Activated CD4-positive, alpha-beta T cell treated with anti-CD3 and anti-CD28 coated beads, Interleukin-2, amount 50 U/mL, for 24 hours (primary cell): ENCODE results near the gene LRRC8D.
A peak's percentile ranks its signal among the peaks of the same experiment; 100 is the strongest.

ENCODE experiments used
- DNase-seq, 2 donors: peaks; one replicate each; pipeline ENCODE4 v3.0.0-alpha.2; 2020; ENCODE audit warnings: low read depth in 1 of 2, low spot score in 1 of 2

Gene LRRC8D

DNA sequence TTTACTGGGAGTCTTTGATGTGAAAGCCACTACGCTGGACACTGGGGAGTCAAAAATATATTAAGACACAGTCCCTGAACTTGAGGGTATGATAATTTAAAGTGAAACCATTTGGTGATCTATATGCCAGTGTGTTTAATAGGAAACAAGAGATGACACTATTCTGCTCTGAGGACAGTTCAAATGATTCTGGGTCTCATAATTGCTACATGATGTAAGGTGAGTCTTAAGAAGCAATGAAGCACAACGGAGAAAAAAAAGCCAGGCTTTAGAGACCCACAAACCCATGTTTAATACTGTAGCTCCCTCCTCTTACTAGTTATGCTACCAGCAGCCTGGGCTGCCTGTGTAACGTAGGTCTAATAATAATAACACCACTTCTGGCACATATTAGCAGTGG lies 14.2 kb upstream of the LRRC8D start:
- DNase-seq: no peak

DNA sequence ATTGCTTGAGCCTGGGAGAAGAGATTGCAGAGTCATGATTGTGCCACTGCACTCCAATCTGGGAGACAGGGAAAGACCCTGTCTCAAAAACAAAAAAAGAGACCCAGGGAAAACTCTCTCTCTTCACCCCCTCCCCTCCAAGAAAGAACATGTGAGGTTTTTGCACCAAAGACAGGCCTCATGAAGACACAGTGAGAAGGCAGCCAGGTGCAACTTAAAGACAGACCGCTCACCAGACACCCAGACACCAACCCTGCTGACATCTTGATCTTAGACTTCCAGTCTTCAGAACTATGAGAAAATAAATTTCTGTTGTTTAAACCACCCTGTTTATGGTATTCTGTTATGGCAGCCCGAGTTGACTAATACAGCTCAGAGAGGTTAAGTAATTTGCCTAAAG lies 13.3 kb upstream of the LRRC8D start:
- DNase-seq: no peak

DNA sequence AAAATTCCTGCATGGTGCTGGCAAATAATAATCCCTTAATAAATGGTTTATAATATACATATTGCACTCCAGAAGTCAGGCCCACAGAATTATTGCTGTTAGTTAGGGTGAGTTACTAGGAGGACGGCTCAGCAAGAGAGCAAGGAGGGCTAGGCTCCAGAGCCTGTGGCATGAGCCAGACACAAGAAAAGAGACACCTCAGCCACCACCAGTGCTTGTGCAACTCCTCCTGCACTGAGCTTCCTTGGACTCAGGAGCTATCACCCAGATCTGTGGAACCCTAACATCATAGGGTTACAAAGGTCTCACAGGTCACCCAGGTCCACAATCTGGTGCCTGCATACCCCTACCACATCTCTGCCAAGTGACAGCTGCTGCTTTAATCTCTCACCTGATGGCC lies 12.8 kb upstream of the LRRC8D start:
- DNase-seq: no peak

DNA sequence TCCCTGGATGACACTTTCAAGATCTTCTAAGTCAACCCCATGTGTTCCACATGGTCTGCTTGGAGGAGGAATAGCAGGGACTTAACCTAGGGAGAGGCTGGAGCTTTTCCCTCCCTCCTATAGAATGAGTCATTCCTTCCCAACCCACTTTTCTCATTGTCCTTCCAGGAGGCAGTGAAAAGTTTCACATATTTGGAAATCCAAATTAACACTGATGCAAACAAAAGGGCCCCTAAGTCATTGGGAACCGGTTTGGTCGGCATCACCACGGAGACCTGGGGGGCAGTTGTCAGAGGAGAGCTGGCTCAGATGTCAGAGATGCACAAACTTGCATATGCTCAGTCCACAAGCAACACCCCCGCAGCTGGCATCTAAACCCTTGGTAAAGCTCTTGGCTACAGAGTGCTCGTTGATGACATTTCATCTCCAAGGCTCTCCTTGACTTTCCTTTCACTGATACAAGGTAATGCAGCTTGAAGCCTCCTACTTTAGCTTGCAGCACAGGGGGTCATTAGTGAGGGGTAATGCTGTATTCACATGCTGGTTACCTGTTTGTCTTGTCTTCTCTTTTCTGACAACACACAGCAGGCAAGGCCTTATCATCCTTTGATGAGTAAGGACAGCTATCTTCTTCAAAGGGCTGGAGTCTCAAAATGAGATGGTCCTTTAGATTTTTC lies 12.3 kb upstream of the LRRC8D start:
- no peak for DNase-seq

DNA sequence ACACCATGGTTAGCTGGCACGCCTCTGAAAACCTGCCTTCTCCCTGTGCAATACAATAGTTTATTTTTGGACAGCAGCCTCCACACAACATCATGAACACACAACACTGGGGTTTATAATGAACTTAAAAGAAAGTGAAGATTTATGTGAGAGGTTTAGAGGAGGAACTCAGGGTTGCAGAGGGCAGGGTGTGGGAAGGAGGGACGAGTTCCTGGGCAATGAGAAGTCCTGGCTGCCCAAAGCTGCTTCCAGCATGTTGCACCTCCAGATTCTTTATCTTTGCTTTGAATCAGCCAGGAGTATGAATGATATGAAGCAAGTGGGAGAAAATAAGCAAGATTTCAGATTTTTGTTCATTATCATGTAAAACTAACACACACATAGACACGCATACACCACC lies 11.3 kb upstream of the LRRC8D start:
- DNase-seq: no peak

DNA sequence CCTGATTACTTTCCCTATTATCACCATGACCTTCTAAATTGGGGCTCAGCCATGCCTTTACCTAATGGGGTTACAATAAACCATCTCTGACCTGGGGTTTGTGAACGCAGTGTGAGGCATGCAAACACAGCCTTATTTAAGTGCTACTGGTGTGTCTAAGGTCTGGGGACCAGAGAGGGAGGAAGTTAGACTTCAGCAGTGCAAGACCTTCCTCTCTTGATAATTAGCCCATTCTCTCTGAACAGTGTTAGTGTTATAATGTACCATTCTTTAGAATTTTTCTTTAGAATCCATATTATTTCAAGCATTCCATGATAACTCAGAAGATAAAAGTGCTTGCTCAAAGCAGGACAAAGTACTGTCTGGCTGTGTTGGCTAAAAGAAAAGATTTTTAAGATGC lies 10.5 kb upstream of the LRRC8D start:
- no peak for DNase-seq

DNA sequence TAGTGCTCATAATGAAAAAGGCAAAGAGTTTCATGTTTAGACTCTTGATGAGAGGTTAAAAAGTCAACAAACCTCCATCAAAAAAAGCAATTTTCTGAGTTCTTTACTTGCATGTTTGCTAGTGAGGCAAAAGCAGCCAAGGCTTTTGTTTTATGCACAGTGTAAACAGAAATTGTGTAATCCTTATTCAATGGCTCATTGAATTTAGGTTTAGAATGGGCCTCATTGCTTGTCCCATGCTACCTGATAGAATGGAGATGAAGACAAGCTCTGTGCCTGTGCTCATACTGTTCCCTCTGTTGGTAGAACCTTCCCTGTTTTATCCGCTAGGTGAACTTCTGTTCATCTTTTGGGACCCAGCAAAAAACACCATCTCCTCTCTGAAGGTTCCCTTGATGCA lies 10.0 kb upstream of the LRRC8D start:
- DNase-seq: no peak

DNA sequence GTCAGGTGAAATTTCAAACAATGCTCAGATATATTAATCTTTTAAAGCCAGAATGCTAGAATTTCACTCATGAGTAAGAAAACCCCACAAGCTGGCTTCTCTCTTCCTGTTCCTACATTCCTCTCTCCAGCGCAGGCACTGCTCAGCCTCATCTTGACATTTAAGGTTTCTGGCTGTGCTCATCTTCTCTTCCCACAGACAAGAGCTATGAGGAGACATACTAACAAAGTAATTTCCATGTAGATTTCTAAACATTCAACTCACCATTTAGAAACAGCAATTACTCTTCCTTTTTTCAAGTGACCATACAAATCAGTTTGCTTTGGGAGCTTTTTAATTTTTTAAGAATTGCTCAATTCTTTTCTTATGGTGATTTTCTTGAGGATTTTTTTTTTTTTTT lies 7.8 kb upstream of the LRRC8D start:
- no peak for DNase-seq

DNA sequence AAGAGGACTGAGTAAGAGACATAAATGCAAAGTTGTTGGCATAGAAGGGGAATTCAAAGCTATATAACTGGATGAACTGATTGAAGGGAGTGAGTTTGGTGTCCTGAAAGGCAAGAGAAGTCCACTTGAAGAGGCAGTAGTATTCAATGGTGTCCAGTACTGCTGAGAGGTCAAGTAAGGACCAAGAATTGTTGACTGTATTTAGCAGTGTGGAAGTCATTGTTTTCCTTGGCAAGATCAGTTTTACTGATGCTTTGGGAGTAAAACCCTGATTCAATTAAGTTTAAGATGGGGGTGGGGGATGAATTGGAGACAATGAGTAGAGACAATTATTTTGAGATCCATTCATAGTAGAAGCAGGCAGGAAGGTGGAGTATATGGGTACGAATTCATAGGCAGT lies 5.8 kb upstream of the LRRC8D start:
- DNase-seq: no peak

DNA sequence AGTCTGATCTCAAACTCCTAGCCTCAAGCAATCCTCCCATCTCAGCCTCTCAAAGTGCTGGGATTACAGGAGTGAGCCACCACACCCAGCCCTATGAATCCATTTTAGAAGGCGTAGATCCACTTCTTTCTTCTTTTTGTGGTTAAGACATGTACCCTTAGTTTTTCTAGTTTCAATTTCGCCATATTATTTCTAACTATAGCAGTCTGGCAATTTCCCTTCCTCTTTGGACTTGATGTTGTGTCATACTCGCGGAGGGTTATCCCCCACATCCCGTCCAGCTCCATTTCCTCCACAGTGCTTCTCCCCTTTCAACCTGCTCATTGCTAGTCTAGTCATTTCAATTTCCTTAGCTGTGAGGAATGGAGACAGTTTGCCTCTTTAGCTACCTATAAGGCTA lies 5.2 kb upstream of the LRRC8D start:
- DNase-seq: no peak

DNA sequence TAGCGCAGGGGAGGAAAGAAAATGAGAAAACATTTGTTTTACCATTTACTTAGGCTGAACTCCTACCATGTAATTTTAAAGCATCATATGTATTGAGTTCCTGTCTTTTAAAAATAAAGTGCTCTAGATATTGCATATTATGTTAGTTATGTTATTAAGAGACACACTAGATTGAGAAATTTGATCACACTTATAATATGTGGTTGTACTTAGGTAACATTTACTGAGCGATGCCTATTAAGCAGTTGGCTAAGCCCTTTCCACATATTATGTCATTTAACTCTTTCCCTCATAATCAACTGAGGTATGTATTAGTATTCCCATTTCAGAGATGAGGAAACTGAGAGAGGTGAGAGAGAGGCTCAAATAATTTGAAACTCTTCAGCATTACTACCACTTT lies 4.5 kb upstream of the LRRC8D start:
- no peak for DNase-seq

DNA sequence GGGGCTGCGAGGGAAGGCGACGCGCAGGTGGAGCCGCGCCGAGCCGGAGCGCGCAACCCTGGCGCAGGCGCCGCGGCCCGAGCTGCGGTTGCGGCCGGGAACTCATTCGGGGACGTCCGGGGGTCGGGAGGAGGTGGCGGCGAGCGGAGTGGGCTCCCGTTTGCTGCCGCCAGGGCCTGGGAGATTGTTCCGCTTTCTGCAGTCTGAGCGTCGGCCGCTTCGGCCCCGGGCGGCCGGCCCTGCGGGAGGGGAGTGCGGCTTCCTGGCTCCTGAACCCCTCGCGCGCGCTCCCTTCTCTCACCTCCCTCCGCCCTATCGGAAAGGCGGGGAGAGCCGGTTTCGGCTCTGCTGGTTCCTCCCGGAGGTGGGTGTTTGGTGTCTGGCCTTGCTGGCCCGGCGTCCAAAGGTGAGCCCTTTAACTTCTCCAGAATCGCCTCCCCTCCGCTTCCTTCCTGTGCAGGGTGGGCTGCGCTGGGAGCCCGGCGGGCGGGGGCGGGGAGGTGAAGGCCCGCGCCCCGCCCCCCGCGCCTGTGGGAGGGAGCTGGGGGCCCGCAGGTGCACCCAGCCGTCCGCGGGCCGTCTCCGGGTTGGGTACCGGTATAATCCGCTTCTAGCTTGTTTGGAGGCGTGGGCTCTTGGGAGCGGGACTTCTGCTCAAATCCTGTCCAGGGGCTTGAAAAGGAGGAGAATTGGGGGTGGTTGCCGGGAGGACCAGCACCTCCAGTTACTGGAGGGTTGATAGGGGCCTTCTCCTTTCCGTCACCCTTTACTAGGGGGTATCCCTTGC lies 683 bp downstream of the LRRC8D start:
- DNase-seq: peak; percentile 27 to 32

DNA sequence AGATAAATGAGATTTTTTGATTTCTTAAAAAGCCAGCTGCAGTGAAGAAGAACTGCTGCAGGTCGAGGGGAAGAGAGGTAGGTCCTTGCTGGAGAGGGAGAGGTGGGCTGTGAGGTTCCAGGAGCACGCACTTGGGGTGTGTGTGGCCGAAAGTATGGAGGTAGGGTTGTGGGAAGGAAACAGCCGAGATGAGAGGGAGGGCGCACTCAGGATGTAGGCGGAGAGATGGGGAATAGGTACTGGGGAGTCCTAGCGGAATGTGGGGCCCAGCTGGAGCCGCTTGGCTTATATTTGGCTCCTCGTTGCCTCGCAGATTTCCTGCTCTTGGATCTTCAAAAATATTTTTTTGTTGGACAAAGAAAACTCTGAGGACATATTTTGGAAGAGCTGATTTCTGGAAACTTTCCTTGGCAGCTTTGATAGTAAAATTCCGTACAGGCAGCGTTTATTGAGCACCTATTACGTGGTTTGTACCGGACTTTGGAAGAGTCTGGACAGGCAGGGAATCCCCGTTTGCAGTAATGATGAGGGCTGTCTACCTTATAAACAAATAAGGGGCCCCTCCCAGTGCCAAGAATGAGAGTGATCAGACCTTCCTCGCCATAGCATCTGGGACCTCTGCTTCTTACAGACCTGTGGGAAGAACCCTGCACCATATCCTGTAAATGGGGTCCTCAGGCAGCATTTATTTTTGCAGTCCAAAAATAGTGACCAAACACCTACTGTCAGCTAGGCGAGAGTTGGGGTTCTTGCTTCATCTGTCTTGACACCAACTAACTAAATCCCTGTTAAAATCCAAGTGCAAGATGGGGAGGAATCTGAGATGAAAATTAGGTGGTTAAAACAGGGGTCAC lies 1.5 kb downstream of the LRRC8D start:
- no peak for DNase-seq

DNA sequence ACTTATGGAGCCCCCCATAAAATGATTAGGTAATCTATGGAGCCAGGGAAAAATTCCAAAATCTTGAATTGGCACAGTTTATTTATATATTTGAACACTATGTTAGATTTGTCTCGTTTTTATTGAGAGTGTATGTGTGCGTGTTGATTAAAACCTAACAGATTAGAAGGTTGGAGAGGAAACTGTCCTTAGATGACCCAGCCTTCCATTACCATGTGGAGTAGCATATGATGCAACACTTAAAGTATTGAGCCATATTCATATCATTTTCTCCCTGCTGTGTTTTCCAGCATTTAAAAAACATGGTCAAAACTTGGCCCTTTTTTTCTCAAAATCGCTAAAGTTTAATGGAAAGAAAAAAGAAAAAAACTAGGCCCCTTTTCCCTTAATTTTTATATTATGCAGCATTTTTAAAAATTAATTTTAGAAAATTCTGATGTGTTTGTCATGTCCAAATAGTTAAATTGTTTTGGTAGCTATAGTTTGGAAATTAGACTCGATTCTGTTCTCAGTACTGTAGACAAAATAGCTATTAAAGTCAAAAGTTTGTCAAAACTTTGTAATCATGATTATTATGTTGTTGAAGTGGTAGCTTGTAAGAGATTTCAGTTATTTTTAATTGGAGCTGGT lies 2.3 kb downstream of the LRRC8D start:
- DNase-seq: no peak

DNA sequence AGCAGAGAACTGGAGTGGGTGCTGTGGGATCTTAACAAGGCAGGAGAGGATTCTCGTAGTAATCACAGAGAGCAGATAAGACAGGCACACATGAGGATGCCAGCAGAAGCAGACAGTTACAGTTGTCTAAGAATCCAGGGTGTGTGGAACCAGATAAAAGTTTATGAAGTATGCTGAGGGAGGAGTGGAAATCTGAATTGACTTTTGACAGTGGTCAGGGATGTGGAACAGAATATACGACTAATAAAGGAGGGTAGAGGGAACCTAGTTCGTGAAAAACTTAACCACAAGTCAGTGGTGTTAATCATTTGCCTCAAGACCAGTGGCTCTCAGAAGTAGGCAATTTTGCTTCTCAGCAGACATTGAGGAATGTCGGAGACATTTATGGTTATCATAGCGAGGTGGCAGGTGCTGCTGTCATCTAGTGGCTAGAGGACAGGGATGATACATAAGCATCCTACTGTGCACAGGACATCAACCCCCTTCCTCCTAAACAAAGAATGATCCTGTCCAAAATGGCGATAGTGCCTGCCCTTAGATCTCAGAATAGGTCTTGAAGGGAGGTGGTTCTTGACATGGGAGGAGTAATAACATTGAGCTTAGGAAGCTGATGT lies 3.0 kb downstream of the LRRC8D start:
- no peak for DNase-seq

DNA sequence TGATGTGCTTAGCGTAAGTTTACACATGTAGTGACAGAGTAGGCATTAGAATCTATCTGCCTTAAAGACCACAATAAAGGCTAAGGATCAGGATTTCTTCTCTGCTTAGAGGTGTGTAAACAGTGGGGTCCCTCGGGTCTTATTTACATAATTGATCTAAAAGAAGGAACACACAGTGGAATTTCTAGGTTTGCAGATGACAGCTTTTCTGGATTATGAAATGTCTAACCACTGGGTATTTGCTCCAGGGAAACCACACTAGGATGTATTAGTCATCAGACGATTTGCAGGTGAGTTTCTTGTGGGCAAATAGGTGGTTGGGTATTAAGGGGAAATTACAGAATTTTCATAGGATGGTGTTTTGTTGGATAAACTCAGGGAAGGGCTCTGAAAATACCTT lies 5.8 kb downstream of the LRRC8D start:
- DNase-seq: no peak

DNA sequence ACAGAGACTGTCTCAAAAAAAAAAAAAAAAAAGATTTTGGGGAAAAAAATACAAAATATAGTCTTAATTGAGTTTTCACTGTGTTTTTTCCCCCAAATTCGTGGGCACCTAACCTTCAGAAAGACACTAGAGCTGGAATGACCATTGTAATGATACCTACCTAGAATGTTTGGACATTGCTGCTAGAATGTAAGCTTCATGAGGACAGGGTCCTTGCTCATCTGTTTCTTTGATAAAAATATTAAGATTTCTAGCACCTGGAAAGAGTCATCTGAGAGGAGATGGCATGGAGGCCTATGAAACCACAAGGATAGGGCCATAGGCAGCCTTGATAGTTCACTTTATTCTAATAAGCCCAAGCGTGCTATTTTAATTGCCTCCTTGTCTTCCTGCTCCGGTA lies 6.5 kb downstream of the LRRC8D start:
- no peak for DNase-seq

DNA sequence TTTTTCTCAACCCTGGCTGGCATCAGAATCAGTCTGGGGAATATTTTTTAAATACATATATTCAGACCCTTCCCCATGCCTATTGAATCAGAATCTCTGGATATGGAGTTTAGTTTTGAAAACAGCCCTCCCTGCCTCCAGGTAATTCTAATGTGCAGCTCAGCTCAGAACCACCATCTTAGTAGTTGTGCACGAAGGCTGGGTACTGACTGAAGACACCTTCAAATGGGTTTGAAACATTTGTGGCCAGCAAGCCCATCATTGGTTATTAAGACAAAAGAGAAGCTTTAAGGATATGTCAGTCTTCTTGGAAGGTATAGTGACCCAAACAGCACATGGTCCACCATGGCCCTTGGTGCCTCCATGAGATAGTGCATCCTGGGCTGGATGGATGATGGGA lies 7.1 kb downstream of the LRRC8D start:
- DNase-seq: no peak

DNA sequence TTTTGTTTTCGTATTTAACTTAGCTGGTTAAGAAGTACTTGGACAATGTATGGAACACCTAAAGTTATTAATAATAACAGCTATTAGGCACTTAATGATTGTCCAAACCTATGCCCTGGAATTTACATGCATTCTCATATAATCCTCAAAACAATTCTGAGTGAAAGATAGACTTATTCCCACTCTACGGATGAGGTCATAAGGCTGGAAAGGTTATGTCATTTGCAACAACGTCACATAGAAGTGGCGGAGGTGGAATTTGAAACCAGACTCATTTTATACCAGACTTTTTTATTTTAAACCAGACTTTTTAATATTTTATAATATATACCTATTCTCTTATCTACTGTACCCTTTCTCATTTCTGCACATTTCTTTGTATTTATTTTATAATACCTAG lies 8.4 kb downstream of the LRRC8D start:
- no peak for DNase-seq

DNA sequence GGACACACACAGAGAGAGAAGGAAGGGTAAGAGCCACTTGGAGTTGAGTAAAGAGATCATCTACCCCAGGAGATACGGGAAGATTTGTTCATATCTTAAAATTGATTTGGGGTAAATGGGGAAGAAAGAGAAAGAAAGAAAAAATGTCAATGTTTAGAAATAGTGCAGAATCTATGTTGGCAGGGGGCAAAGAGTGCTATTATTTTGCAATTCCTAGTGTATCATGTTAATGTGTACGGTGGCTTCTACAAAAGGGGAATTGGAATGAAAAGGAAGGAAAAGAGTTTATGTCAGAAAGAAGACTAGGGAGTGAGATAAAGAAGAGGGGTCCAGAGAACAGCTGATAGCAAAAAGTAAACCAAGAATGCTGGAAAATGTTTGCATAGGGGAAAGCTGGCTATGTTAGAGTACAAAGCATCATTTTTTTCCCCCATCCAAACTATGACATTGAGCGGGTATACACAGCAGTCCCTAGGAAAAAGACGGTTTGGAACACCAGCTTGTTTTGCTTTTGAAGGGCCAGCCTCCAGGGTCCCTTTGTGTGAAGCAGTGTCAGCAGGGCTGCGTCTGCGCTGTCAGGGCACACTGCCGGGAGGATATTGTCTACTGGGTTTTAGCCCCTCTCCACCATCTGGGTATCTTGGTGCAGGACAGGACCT lies 10.8 kb downstream of the LRRC8D start:
- no peak for DNase-seq
